ENCODE measurements around the gene TGFBR2. TPM values are rescaled to one million over a fixed set of nuclear protein-coding genes. Genes with fewer than 3 reads are reported as not detected.

Gene TGFBR2
- total RNA-seq, 1 experiment from 2014 or later: 22.5 TPM

DNA sequence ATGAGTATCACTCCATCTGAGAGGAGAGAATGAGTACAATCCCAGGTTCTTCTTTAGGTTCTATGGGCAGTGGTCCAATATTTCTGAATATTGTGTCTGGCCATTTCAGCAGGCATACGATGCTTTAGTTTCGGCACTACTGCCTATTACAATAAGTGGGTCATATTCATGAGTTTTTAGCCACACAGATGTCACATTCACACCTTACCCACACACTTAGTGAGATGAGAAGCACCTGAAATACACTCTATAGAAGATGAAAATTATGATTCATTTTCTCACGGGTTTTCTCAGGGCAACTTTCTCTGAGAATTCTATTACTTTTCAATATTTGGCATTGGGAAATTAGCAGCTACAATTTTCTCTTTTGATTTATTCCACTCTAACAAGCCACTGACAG, 132.2 kb downstream of the TGFBR2 start:
- ATAC-seq: no peak

More for the DNA sequence above, 132.2 kb downstream of the TGFBR2 start:
- no peak overlapping the region for H3K4me3 ChIP-seq (replicated peaks in 1 of 2; ENCODE audit: low read depth in 1 of 2, low read length in 2 of 2)
- no peaks in the 10 kb centered on the region for H3K27me3 ChIP-seq (ENCODE audit: insufficient read depth, low read length)
- DNase-seq (ENCODE audit: low read depth, low spot score): no peak
- CTCF ChIA-PET: interaction anchor here (1.8 kb wide), 1 partner anchor 696 kb away, joined by 4 read pairs; no protein-coding TSS in a partner anchor
- no peaks in the 10 kb centered on the region for H3K9me3 ChIP-seq (ENCODE audit: control insufficient read depth in 1 of 2, insufficient read depth in 1 of 2, low read depth in 1 of 2, low read length in 2 of 2)
- H3K9me2 ChIP-seq (ENCODE audit: insufficient read depth): no peaks in the 10 kb centered on the region
- intact Hi-C loops (cut with micrococcal nuclease): no loop called here
- no peak overlapping the region for H3K9ac ChIP-seq (ENCODE audit: low read length)
- H3K4me2 ChIP-seq (ENCODE audit: low read length): no peak overlapping the region
- H3K79me2 ChIP-seq (ENCODE audit: insufficient read depth, low read length): no peaks in the 10 kb centered on the region
- no TSS peak for BruUV-seq (replicated peaks)
- no peaks in the 10 kb centered on the region for H4K20me1 ChIP-seq (ENCODE audit: insufficient read depth)
- no peaks in the 10 kb centered on the region for H3K36me3 ChIP-seq (ENCODE audit: control insufficient read depth in 1 of 2, insufficient read depth in 2 of 2, low read length in 2 of 2)
- TF ChIP-seq TCF7L2 (IDR thresholded peaks at IDR 0.05; ENCODE audit: borderline replicate concordance, extremely low read depth, insufficient read depth, insufficient read length) (no peak), SRF (IDR thresholded peaks at IDR 0.05; ENCODE audit: low read depth) (no peak), CBX3 (IDR thresholded peaks at IDR 0.05; ENCODE audit: low read depth) (no peak), RAD21 (IDR thresholded peaks at IDR 0.05; ENCODE audit: low read depth) (no peak), POLR2A (IDR thresholded peaks at IDR 0.05; ENCODE audit: borderline replicate concordance, extremely low read depth, insufficient read depth, insufficient read length) (no peak), CTCF (IDR thresholded peaks at IDR 0.05 in 2 of 3, conservative IDR thresholded peaks at IDR 0.05 in 1 of 3; ENCODE audit: borderline replicate concordance in 1 of 3, insufficient read depth in 1 of 3, low read depth in 2 of 3, low read length in 2 of 3) (no peak), EGR1 (IDR thresholded peaks at IDR 0.05; ENCODE audit: low read depth) (no peak), EZH2 (IDR thresholded peaks at IDR 0.05) (no peak), EZH2phosphoT487 (IDR thresholded peaks at IDR 0.05; ENCODE audit: borderline replicate concordance) (no peak), ZNF274 (IDR thresholded peaks at IDR 0.05; ENCODE audit: low read depth, low read length) (no peak), CEBPB (IDR thresholded peaks at IDR 0.05; ENCODE audit: low read depth) (no peak), JUND (IDR thresholded peaks at IDR 0.05) (no peak)
- TF ChIP-seq, protein P1, sequence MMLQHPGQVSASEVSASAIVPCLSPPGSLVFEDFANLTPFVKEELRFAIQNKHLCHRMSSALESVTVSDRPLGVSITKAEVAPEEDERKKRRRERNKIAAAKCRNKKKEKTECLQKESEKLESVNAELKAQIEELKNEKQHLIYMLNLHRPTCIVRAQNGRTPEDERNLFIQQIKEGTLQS (IDR thresholded peaks at IDR 0.05): no peak
- no peak overlapping the region for H2AFZ ChIP-seq (ENCODE audit: low read depth, low read length, poor library complexity, severe bottlenecking)
- RAD21 ChIA-PET (ENCODE audit: low non-redundant PET in 1 of 2, low total read pairs in 2 of 2, uncharacterized antibody in 2 of 2, unreplicated experiment in 2 of 2): no interaction called here
- no peak overlapping the region for H3K27ac ChIP-seq (ENCODE audit: low read depth, low read length)
- no peaks in the 10 kb centered on the region for H3K4me1 ChIP-seq (ENCODE audit: control insufficient read depth in 1 of 2, insufficient read depth in 2 of 2, low read length in 2 of 2)
- POLR2A ChIA-PET: no interaction called here
